ACC112 (cell line): ENCODE measurements around the gene KCNQ5.

Experiments used
- H2AFZ ChIP-seq: fragments of 200-600 bp; sonication (generic); one replicate; pipeline ENCODE4 v1.6.0; 2017; ENCODE audit warnings: antibody characterized with exemption, low read length; ENCODE audit not compliant: unreplicated experiment
- H3K27ac ChIP-seq: fragments of 200-600 bp; sonication (generic); 2 replicates; pipeline ENCODE4 v1.5.1; 2014; ENCODE audit warnings: low read depth, mild to moderate bottlenecking, antibody characterized with exemption, low read length, moderate library complexity
- H3K27me3 ChIP-seq: fragments of 200-600 bp; sonication (generic); 2 replicates; pipeline ENCODE4 v1.6.1; 2014; ENCODE audit warnings: mild to moderate bottlenecking, antibody characterized with exemption, low read length, moderate library complexity, mixed read lengths; ENCODE audit not compliant: insufficient read depth
- H3K36me3 ChIP-seq: fragments of 200-600 bp; sonication (generic); 2 replicates; pipeline ENCODE4 v1.6.1; 2016; ENCODE audit warnings: mild to moderate bottlenecking, antibody characterized with exemption, low read length, moderate library complexity, mixed read lengths; ENCODE audit not compliant: insufficient read depth
- H3K4me1 ChIP-seq: fragments of 200-600 bp; sonication (generic); one replicate; pipeline ENCODE4 v1.6.1; 2016; ENCODE audit warnings: low read length, mixed read lengths; ENCODE audit not compliant: insufficient read depth, unreplicated experiment, control insufficient read depth
- H3K4me3 ChIP-seq: fragments of 200-600 bp; sonication (generic); 2 replicates; pipeline ENCODE4 v1.5.1; 2014; ENCODE audit warnings: mild to moderate bottlenecking, low read depth, low read length
- H3K79me2 ChIP-seq: fragments of 200-600 bp; sonication (generic); one replicate; pipeline ENCODE4 v1.6.0; 2016; ENCODE audit warnings: low read length; ENCODE audit not compliant: control insufficient read depth, unreplicated experiment, insufficient read depth

KCNQ5 gene

DNA sequence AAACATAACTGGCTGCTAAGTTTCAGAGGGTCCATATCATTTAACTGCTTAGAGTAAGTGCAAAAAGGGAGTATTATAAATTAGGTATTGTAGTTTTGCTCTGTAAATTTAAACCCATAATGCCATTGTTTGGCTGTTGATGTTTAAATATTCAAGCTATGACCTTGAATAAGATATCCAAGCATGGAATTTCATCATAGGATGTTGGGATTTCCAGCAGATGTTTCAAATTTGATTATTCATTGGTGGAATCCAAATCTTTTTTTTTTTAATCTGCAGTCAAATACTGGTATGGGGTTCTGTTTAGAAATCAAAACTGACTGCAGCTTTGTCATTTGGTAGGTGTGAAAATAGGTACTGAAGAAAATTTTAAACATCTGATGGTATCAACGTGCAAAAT lies 442.4 kb downstream of the KCNQ5 start:
- H3K27ac ChIP-seq, result no peak overlapping the region
- no peaks in the 10 kb centered on the region for H3K27me3 ChIP-seq
- H2AFZ ChIP-seq, result no peak overlapping the region
- peaks cover 16% of the 10 kb centered on the region for H3K4me1 ChIP-seq
- no peak overlapping the region for H3K4me3 ChIP-seq
- no peaks in the 10 kb centered on the region for H3K36me3 ChIP-seq
- H3K79me2 ChIP-seq, result no peaks in the 10 kb centered on the region

DNA sequence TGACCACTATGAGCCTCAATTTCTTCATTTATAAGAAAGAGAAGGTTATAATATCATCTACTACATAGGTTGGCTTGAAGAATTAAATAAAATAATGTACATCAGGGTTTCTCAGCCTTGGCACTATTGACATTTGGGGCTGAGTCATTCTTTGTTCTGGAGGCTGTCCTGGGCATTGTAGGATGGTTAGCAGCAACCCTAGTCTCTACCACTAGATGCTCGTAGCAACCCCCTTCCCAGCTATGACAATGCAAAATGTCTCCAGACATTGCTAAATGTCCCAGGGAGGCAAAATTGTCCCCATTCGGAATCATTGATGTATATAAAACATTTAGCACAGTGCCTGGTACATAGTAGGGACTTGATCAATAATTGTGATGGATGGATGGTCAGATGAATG lies 451.4 kb downstream of the KCNQ5 start:
- Histone ChIP-seq H2AFZ (no peak overlapping the region), H3K79me2 (no peaks in the 10 kb centered on the region), H3K36me3 (no peaks in the 10 kb centered on the region), H3K4me3 (no peak overlapping the region), H3K27me3 (no peaks in the 10 kb centered on the region), H3K4me1 (peaks cover 12% of the 10 kb centered on the region), H3K27ac (no peak overlapping the region)

DNA sequence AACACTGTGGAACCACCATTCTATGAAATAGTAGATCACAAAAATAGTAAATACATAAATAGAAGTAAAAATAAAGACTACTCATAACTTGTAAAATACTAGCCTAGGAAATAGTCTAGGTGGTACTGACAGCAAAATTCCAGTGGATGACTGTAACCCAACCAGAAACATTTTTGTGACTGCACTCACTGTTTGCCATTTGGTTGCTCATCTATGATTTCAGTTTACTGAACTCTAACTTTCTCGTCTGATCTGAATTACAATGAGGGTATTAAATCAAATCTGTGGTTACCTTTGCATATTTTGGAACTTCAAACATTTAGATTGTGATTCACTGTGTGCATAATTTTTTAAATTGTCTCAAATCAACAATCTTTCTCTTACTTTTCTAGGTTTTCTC lies 452.3 kb downstream of the KCNQ5 start:
- no peaks in the 10 kb centered on the region for H3K27me3 ChIP-seq
- H3K4me3 ChIP-seq, result no peak overlapping the region
- H3K27ac ChIP-seq, result no peak overlapping the region
- no peaks in the 10 kb centered on the region for H3K36me3 ChIP-seq
- no peaks in the 10 kb centered on the region for H3K79me2 ChIP-seq
- H3K4me1 ChIP-seq, result peaks cover 16% of the 10 kb centered on the region
- no peak overlapping the region for H2AFZ ChIP-seq

DNA sequence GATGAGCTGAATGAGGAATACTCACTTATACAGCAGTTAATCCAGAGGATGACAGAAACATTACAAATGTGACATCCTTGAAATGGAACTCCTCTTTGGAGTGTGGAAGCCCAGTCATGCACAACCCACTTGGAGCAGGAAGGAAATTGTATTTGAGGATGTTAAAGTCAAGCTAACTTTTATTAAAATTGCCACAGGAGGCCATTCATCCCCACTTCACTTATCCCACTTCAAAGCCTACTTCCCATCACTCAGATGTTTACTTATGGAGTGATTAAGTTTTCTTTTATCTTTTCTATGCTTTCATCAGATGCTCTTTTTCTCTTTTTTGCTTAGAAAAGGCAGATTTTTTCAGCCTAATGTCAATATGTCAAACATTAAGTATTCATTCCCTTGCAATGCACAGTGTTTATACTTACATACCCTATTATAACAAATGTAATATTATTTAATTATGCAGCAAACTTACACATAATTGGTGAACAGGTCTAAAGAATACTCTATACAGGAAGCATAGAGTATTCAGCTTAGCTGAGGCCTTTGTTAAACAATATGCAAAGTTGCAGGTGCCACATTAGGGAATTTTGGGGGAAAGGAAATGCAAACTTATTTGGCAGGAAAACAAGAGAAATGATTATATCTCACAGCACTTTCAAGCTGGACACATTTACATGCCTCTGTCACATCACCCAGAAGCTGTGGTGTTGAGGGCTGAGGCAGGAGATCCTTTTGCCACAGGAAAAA lies 454.5 kb downstream of the KCNQ5 start:
- Histone ChIP-seq H3K27ac (no peak overlapping the region), H3K27me3 (no peaks in the 10 kb centered on the region), H2AFZ (no peak overlapping the region), H3K4me3 (no peak overlapping the region), H3K36me3 (no peaks in the 10 kb centered on the region), H3K79me2 (no peaks in the 10 kb centered on the region), H3K4me1 (peaks cover 31% of the 10 kb centered on the region)

DNA sequence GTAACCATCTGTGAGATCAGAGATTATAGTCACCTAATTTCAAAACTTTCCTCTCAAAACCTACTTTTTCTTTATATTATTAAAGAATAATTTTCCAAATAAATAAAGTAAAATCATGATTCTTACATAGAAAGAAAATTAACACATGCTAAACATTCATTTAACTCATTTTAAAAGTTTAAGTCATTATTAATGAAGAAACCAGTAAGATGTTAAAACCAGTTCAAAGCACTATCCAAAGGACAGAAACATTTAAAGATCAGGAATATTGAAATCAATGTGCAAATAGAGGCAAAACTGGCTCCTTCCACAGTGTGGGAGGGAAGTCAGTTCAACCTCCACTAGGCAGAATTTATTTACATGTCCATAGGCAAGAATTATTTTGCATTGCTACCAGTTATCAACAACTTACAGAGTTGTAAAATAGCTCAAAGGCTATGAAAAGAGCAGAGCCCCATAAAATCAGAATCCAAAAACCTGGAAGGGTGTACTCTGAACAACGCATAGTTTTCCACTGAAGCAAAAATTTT lies 456.5 kb downstream of the KCNQ5 start:
- no peaks in the 10 kb centered on the region for H3K27me3 ChIP-seq
- H2AFZ ChIP-seq, result no peak overlapping the region
- H3K36me3 ChIP-seq, result no peaks in the 10 kb centered on the region
- H3K79me2 ChIP-seq, result no peaks in the 10 kb centered on the region
- no peak overlapping the region for H3K27ac ChIP-seq
- H3K4me1 ChIP-seq, result peaks cover 26% of the 10 kb centered on the region
- no peak overlapping the region for H3K4me3 ChIP-seq

DNA sequence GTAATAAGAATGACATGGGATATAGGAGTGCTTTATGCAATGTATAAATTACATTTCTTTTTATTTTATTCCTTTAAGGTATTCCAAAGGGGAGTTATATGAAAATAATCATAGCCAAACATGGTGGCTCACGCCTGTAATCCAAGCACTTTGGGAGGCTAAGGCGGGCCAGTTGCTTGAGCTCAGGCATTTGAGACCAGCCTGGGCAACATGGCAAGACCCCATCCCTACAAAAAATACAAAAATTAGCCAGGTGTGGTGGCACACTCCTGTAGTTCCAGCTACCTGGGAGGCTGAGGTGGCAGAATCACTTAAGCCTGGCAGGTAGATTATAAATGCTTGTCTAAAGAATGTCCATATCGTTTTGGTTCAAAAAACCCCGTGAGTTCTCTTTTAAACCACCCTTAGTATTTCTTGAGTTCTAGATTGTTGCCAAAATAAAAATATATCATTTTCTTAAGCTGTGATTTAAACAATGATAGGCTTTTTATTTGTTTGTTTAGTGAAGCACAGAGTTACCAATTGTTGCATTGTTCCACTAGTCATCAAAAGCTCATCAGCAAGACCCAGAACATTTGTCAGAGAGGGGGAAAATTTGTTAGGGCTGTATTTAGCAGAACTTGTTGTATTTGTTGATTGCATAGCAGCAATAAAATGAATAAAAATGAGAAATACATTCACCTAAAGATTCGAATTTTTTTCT lies 457.2 kb downstream of the KCNQ5 start:
- peaks cover 23% of the 10 kb centered on the region for H3K4me1 ChIP-seq
- H3K4me3 ChIP-seq, result peak overlapping the region; percentile 54; the same call in 1 of the 2 replicates
- H3K27ac ChIP-seq, result peak overlapping the region; percentile 81
- H3K36me3 ChIP-seq, result no peaks in the 10 kb centered on the region
- no peaks in the 10 kb centered on the region for H3K27me3 ChIP-seq
- H3K79me2 ChIP-seq, result no peaks in the 10 kb centered on the region
- peak overlapping the region; percentile 16 for H2AFZ ChIP-seq

DNA sequence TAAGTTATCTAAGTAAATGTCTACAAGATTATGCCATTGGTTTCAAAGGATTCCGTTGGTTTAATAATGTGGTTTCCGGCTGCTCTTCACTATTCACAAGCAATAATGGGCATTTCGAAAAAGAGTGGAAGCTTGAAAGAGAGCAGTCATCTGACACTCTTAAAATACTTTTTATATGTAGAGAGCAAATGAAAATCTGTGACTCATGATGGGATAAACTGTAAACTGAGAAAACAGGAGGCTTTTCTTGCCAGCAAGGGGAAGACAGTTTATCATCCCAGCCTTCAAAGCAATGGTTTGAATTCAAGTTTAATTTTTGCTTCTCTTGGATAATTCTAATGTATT lies 457.7 kb downstream of the KCNQ5 start:
- Histone ChIP-seq H3K79me2 (no peaks in the 10 kb centered on the region), H3K4me3 (peak overlapping the region; percentile 54), H3K27ac (peak overlapping the region; percentile 81), H3K36me3 (no peaks in the 10 kb centered on the region), H3K27me3 (no peaks in the 10 kb centered on the region), H3K4me1 (peaks cover 20% of the 10 kb centered on the region), H2AFZ (peak overlapping the region; percentile 16)

DNA sequence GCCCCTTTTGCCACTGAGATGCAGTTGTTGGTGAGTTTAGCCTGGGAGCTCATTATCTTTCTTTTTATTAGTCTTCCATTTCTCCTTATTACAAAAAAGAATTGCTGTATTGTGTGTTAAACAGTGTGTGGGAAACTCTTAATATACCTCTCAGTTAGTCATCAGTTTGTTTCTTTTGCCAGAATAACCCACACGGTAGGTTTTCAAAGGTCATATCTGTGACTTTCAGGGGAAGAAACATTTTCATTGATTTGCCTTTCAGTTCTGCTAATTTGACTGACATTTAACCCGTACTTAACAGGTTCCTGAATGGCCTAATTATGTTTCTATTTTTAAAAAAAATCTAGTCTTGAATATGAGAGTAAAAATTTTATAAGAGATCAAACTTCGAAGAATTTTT lies 458.1 kb downstream of the KCNQ5 start:
- Histone ChIP-seq H3K36me3 (no peaks in the 10 kb centered on the region), H2AFZ (peak overlapping the region; percentile 16), H3K4me1 (peaks cover 20% of the 10 kb centered on the region), H3K27ac (peak overlapping the region; percentile 81), H3K4me3 (peak overlapping the region; percentile 54), H3K27me3 (no peaks in the 10 kb centered on the region), H3K79me2 (no peaks in the 10 kb centered on the region)

DNA sequence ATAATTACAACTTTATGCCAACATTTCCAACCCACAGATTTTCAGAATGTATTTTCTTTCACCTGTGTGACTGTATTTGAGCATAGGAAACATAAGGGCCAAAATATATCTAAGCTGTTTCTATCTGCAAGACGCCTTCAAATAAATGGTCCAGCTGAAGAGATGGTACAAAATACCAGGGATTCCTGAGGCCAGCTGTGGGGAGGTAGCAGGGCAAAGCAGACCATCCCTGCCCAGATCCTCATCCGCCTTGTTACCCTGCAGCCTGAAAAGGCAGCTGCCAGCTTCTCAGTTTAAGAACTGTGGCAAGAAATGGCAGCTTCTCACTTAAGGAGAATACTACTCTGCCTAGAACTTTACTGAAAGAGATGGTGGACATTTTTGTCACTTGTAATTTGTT lies 460.1 kb downstream of the KCNQ5 start:
- Histone ChIP-seq H3K4me1 (peaks cover 20% of the 10 kb centered on the region), H2AFZ (no peak overlapping the region), H3K79me2 (no peaks in the 10 kb centered on the region), H3K4me3 (no peak overlapping the region), H3K36me3 (no peaks in the 10 kb centered on the region), H3K27ac (no peak overlapping the region), H3K27me3 (no peaks in the 10 kb centered on the region)

DNA sequence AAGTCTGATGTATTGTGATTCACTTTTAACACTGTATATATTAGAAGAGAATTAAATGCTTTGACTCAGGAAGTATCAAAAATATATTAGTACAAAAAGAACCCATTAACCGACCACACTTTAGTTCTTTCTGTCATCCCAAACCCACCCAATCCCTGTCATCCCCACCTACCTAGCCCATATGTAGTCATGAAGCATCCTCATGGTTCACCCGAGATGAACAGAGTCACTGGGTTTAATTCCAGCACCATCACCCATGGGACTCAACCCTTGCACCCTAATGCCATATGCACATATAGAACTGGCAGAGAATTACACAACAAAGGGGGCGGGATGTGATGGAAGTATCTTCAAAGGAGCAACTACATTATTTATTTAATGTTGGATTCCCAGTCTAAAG lies 462.0 kb downstream of the KCNQ5 start:
- Histone ChIP-seq H3K4me3 (no peak overlapping the region), H3K36me3 (no peaks in the 10 kb centered on the region), H3K27ac (no peak overlapping the region), H2AFZ (no peak overlapping the region), H3K79me2 (no peaks in the 10 kb centered on the region), H3K27me3 (no peaks in the 10 kb centered on the region), H3K4me1 (peaks cover 19% of the 10 kb centered on the region)

DNA sequence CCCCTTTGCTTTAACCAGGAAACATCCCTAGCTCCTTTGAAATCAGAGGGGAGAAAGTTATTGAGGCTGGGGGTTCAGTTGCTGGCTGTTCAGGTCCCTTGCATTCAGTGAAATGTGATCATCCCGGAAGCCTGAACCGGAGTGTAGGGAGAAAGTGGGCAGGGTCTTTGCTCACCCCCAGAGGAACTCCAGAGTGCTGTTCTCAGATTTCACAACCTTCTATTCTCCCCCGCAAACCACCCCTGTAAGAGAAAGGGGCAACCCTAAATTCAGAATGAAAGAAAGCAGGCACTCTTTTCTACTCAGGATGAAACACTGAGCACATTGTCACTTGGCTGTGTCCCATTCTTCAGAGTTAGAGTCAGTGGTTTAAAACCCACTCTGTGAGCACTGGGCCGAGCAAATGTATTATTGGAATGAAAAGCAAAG lies 463.6 kb downstream of the KCNQ5 start:
- Histone ChIP-seq H3K27ac (no peak overlapping the region), H2AFZ (no peak overlapping the region), H3K27me3 (no peaks in the 10 kb centered on the region), H3K79me2 (no peaks in the 10 kb centered on the region), H3K4me1 (peaks cover 3% of the 10 kb centered on the region), H3K36me3 (no peaks in the 10 kb centered on the region), H3K4me3 (no peak overlapping the region)
